Colonic mucosa (tissue), 4 donors: ENCODE results near the gene TULP1. TPM values are rescaled to one million over a fixed set of nuclear protein-coding genes. Genes with fewer than 3 reads are reported as not detected.
A peak's percentile ranks its signal among the peaks of the same experiment; 100 is the strongest.

ENCODE experiments used
- DNase-seq: peaks from one replicate; pipeline ENCODE4 v3.0.0-alpha.2; 2020
- H3K27ac ChIP-seq: fragments of 200-600 bp; one replicate; pipeline ENCODE4 v1.8.0; 2021
- H3K27me3 ChIP-seq: fragments of 200-600 bp; one replicate; pipeline ENCODE4 v1.8.0; 2021
- H3K36me3 ChIP-seq: fragments of 200-600 bp; one replicate; pipeline ENCODE4 v1.8.0; 2021
- H3K4me1 ChIP-seq: fragments of 200-600 bp; one replicate; pipeline ENCODE4 v1.8.0; 2021; ENCODE audit warnings: mild to moderate bottlenecking
- H3K4me3 ChIP-seq: fragments of 200-600 bp; one replicate; pipeline ENCODE4 v1.8.0; 2021
- H3K9ac ChIP-seq, 2 donors: one replicate each; pipeline ENCODE4 v1.7.0; 2013; ENCODE audit warnings: control low read depth in 2 of 2, low read depth in 2 of 2, low read length in 2 of 2
- H3K9me3 ChIP-seq: fragments of 200-600 bp; one replicate; pipeline ENCODE4 v1.8.0; 2021
- CTCF ChIP-seq: fragments of 200-600 bp; IDR thresholded peaks from one replicate; pipeline ENCODE4 v1.8.0; 2022; ENCODE audit warnings: antibody characterized with exemption, mild to moderate bottlenecking
- intact Hi-C: fragments of 100-400 bp; cut with DNase I; formaldehyde crosslinking; loops from one replicate; pipeline ENCODE4 v1.14.1; 2022
- total RNA-seq, 2 donors: library from RNA; stranded (reverse); fragmentation: NEBNext Ultra II Directional in 1 of 2; extraction: Animal tissue kit (Norgen Biotek cat#: 25700) in 1 of 2; gene quantifications; one replicate each; pipeline ENCODE4 v1.2.1, GENCODE V29; 2021
- donor health status: healthy.
- donor health status: DM: no; HTN: no; CAD: no.
- donor health status: DM: no; HTN: no; CAD: no.

The TULP1 gene
- total RNA-seq, 2 donors from 2014 or later = not detected

DNA sequence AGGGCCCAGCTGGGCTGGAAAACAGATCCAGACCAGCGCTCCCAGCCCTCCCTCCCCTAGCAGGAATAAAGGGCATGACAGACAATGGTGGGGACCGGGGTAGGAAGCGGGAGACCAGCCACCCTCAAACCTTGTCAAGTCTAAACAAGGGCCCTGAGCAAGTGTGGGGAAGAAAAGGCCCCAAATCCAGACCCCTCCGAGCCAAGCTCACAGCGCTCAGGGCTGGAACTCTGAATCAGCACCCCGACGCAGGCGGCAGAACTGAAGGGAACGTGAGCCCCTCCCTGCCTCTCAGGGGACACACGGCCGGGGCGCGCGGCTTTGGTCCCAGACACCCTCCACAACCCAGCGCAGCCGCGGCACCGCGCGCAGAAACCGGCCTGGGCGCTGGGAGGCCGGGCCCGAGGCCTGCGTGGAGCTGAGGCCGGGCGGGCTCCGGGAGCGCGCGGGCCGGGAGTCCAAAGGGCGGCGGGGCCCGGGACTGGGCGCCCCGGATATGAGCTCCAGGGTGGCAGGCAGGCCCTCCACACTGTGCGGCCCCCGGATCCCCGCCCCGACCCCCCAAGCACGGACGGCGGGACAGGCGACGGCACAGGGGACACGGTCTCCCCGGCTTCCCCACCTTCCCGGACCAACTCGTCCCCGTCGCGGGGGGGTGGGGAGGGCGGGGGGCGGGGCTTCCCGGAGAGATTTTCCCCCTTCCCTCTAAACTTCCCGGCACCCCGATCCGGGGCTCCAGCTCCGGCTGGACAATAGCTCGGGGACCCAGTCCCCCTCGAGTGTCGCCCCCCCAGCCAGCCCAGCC lies 16.5 kb downstream of the TULP1 start:
- DNase-seq = peak; percentile 64
- no peak for TF ChIP-seq CTCF
- H3K9ac ChIP-seq = peak overlapping the region; percentile 84 to 88

GRCh38 chr6:35495258-35496035 lies 17.2 kb downstream of the TULP1 start:
- peak overlapping the region; percentile 87 for H3K27ac ChIP-seq
- H3K36me3 ChIP-seq = no peaks in the 10 kb centered on the region
- intact Hi-C loops = no loop called here
- H3K4me3 ChIP-seq = peak overlapping the region; percentile 77
- peak overlapping the region; percentile 84 to 88 for H3K9ac ChIP-seq
- H3K27me3 ChIP-seq = peaks cover 6% of the 10 kb centered on the region
- no peak for DNase-seq
- no peaks in the 10 kb centered on the region for H3K9me3 ChIP-seq
- H3K4me1 ChIP-seq = peaks cover 15% of the 10 kb centered on the region
- TF ChIP-seq CTCF = no peak

More for the DNA sequence above, 16.5 kb downstream of the TULP1 start:
- peak overlapping the region; percentile 77 for H3K4me3 ChIP-seq
- no peaks in the 10 kb centered on the region for H3K36me3 ChIP-seq
- intact Hi-C loops = no loop called here
- peak overlapping the region; percentile 87 for H3K27ac ChIP-seq
- no peaks in the 10 kb centered on the region for H3K9me3 ChIP-seq
- H3K4me1 ChIP-seq = peaks cover 15% of the 10 kb centered on the region
- peaks cover 6% of the 10 kb centered on the region for H3K27me3 ChIP-seq

DNA sequence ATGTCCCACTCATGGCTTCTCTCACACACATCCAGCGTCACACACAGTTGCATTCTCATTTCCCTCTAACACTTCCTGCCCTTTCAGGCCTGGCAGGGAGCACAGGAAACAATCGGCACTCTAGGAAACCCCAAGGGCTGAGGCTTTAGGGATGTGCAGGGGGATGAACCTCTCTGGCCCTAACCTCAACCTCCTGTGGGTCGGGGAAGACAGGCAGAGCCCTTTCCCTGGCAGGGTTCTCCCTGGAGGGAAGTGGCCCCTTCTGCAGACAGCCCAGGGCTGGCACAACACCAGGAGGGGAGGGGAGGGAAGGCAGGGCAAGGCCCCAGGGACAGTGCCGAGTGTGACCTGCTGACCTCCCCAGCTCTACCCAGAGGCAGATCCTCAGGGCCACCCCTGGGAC lies 18.5 kb downstream of the TULP1 start:
- H3K4me1 ChIP-seq = peaks cover 15% of the 10 kb centered on the region
- no peak for TF ChIP-seq CTCF
- H3K36me3 ChIP-seq = no peaks in the 10 kb centered on the region
- no peaks in the 10 kb centered on the region for H3K9me3 ChIP-seq
- peak overlapping the region; percentile 11 for H3K4me3 ChIP-seq
- peaks cover 6% of the 10 kb centered on the region for H3K27me3 ChIP-seq
- H3K9ac ChIP-seq = peak overlapping the region; percentile 19 to 65
- DNase-seq = no peak
- peak overlapping the region; percentile 47 for H3K27ac ChIP-seq
- intact Hi-C loops = no loop called here

DNA sequence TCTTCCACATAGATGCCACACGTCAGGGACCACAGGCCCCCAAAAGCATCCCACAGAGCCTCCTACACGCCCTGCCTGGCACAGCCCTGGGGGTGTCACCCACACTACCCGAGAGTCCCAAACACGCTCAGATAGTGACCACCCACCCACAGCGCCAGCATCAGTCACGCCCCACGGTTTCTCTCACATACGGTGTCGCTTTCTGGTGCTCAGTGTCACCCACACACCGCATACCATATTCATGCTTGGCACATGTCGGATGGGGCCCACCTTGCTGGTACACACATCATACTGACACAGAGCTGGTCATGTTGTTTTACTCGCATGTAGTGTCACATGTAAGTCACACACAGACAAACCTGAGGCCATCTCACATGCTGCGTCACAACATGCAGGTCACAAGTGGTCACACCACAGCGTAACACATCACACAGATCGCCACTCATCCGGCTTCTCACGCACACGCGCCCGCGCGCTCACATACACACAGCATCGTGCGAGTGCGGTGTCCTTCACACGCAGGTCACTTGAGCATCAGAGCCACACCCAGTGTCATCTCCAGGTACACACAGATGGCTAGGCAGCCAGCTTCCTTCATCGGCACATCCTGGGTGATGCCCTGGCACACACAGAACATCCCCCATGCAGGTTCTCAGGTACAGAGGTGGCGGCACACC lies 19.3 kb downstream of the TULP1 start:
- Histone ChIP-seq H3K36me3 (no peaks in the 10 kb centered on the region), H3K9me3 (no peaks in the 10 kb centered on the region), H3K4me1 (peaks cover 19% of the 10 kb centered on the region), H3K4me3 (peak overlapping the region; percentile 11), H3K9ac (peak overlapping the region in 1 of 2 donors; percentile 65), H3K27me3 (peaks cover 6% of the 10 kb centered on the region), H3K27ac (peak overlapping the region; percentile 47)
- TF ChIP-seq CTCF = no peak
- intact Hi-C loops = no loop called here
- no peak for DNase-seq

DNA sequence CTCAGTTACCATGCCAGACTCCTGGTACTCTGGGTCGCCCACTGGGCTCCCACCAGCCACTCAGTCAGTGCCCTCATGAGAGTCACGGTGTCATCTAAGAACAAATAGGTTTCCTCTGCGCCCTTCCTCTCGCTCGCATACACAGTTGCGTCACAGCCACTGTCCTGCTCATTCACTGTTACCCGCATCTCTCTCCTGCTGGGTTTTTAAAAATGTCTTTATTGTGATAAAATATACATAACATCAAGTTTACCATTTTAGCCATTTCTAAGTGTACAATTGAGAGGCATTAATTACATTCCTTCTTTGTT lies 19.8 kb downstream of the TULP1 start:
- H3K27me3 ChIP-seq = peaks cover 6% of the 10 kb centered on the region
- no peaks in the 10 kb centered on the region for H3K9me3 ChIP-seq
- H3K4me1 ChIP-seq = peaks cover 24% of the 10 kb centered on the region
- H3K27ac ChIP-seq = no peak overlapping the region
- no peaks in the 10 kb centered on the region for H3K36me3 ChIP-seq
- TF ChIP-seq CTCF = no peak
- intact Hi-C loops = no loop called here
- no peak for DNase-seq
- peak overlapping the region in 1 of 2 donors; percentile 65 for H3K9ac ChIP-seq
- no peak overlapping the region for H3K4me3 ChIP-seq
